Mammary epithelial cell (primary cell): Measurements from ENCODE around the gene STAM2.
"Not testable (repeated sequence)": the region's sequence is repeated elsewhere in the genome, so short reads cannot be mapped to it uniquely, and the experiment has no call there.

Source experiments
- CTCF ChIP-seq, 2 donors: IDR thresholded peaks in 1 of 2; conservative IDR thresholded peaks in 1 of 2; 2 replicates each; pipeline ENCODE4 v1.5.1; 2011 to 2012; ENCODE audit warnings: inconsistent platforms in 2 of 2, low read length in 2 of 2, mild to moderate bottlenecking in 2 of 2, control low read depth in 1 of 2, low read depth in 1 of 2; ENCODE audit not compliant: insufficient read depth in 1 of 2; ENCODE audit errors: extremely low read depth in 1 of 2
- EZH2 ChIP-seq: IDR thresholded peaks from 2 replicates; pipeline ENCODE4 v1.6.1; 2012; ENCODE audit warnings: low read length, inconsistent platforms, borderline replicate concordance

GRCh38 chr2:152177667-152178066 lies 2.1 kb upstream of the STAM2 start:
- not testable (repeated sequence) for TF ChIP-seq CTCF (conservative IDR thresholded peaks at IDR 0.05 in 1 of 2, IDR thresholded peaks at IDR 0.05 in 1 of 2; ENCODE audit: extremely low read depth in 1 of 2, insufficient read depth in 1 of 2, low read depth in 1 of 2, low read length in 2 of 2); EZH2
